Measurements from ENCODE around the gene GLCE. TPM values are rescaled to one million over a fixed set of nuclear protein-coding genes. Genes with fewer than 3 reads are reported as not detected.

GLCE gene
- total RNA-seq, 2 experiments from 2014 or later: 3.1 to 3.2 TPM

- POLR2A ChIA-PET: no interaction called here
- no peak overlapping the region for H3K27ac Mint-ChIP-seq
Measured at GRCh38 chr15:69141286-69141701, 19.1 kb upstream of the GLCE start.

GRCh38 chr15:69141833-69142232 is 18.6 kb upstream of the GLCE start:
- Mint-ChIP-seq H3K4me1 (ENCODE audit: low read depth) (no peaks in the 10 kb centered on the region), H3K36me3 (ENCODE audit: low read depth) (no peaks in the 10 kb centered on the region), H3K27ac (no peak overlapping the region), H3K4me3 (no peak overlapping the region), H3K27me3 (ENCODE audit: low read depth) (peaks cover 38% of the 10 kb centered on the region), H3K9me3 (ENCODE audit: insufficient read depth) (no peaks in the 10 kb centered on the region)
- DNase-seq (no peak), ATAC-seq (no peak)
- POLR2A ChIA-PET: no interaction called here
- CTCF ChIA-PET: no interaction called here

More at GRCh38 chr15:69141286-69141701, 19.1 kb upstream of the GLCE start:
- Mint-ChIP-seq H3K36me3 (ENCODE audit: low read depth) (no peaks in the 10 kb centered on the region), H3K4me1 (ENCODE audit: low read depth) (no peaks in the 10 kb centered on the region), H3K27me3 (ENCODE audit: low read depth) (peaks cover 38% of the 10 kb centered on the region), H3K9me3 (ENCODE audit: insufficient read depth) (no peaks in the 10 kb centered on the region), H3K4me3 (no peak overlapping the region)
- DNase-seq (no peak), ATAC-seq (no peak)
- CTCF ChIA-PET: no interaction called here

- no peak overlapping the region for H3K4me3 Mint-ChIP-seq
- DNase-seq: no peak
- H3K4me1 Mint-ChIP-seq (ENCODE audit: low read depth): no peaks in the 10 kb centered on the region
- ATAC-seq: no peak
- H3K36me3 Mint-ChIP-seq (ENCODE audit: low read depth): no peaks in the 10 kb centered on the region
- H3K27ac Mint-ChIP-seq: no peak overlapping the region
- ChIA-PET CTCF (no interaction called here), POLR2A (no interaction called here)
- H3K27me3 Mint-ChIP-seq (ENCODE audit: low read depth): peaks cover 46% of the 10 kb centered on the region
- H3K9me3 Mint-ChIP-seq (ENCODE audit: insufficient read depth): no peaks in the 10 kb centered on the region
Measured at GRCh38 chr15:69143756-69144436, 16.5 kb upstream of the GLCE start.

- ChIA-PET CTCF (no interaction called here), POLR2A (no interaction called here)
- Mint-ChIP-seq H3K36me3 (ENCODE audit: low read depth) (no peaks in the 10 kb centered on the region), H3K4me1 (ENCODE audit: low read depth) (no peaks in the 10 kb centered on the region), H3K27me3 (ENCODE audit: low read depth) (peaks cover 45% of the 10 kb centered on the region), H3K4me3 (no peak overlapping the region), H3K9me3 (ENCODE audit: insufficient read depth) (no peaks in the 10 kb centered on the region), H3K27ac (no peak overlapping the region)
- ATAC-seq: no peak
- DNase-seq: no peak
Measured at GRCh38 chr15:69144530-69144929, 15.9 kb upstream of the GLCE start.

- ChIA-PET POLR2A (no interaction called here), CTCF (no interaction called here)
- H3K4me1 Mint-ChIP-seq (ENCODE audit: low read depth): no peaks in the 10 kb centered on the region
- H3K36me3 Mint-ChIP-seq (ENCODE audit: low read depth): no peaks in the 10 kb centered on the region
- DNase-seq (no peak), ATAC-seq (no peak)
- peaks cover 50% of the 10 kb centered on the region for H3K27me3 Mint-ChIP-seq (ENCODE audit: low read depth)
- H3K4me3 Mint-ChIP-seq: no peak overlapping the region
- no peaks in the 10 kb centered on the region for H3K9me3 Mint-ChIP-seq (ENCODE audit: insufficient read depth)
- H3K27ac Mint-ChIP-seq: no peak overlapping the region
Measured at GRCh38 chr15:69145149-69145693, 15.2 kb upstream of the GLCE start.

GRCh38 chr15:69145694-69146492 is 14.5 kb upstream of the GLCE start:
- Mint-ChIP-seq H3K27me3 (ENCODE audit: low read depth) (peaks cover 54% of the 10 kb centered on the region), H3K36me3 (ENCODE audit: low read depth) (no peaks in the 10 kb centered on the region), H3K9me3 (ENCODE audit: insufficient read depth) (no peaks in the 10 kb centered on the region), H3K4me3 (no peak overlapping the region), H3K27ac (no peak overlapping the region), H3K4me1 (ENCODE audit: low read depth) (no peaks in the 10 kb centered on the region)
- ATAC-seq (no peak), DNase-seq (no peak)
- CTCF ChIA-PET: interaction anchor here (1.1 kb wide), 1 partner anchor 14 kb away, joined by 3 read pairs; the partner anchor contains the start of gene GLCE
- POLR2A ChIA-PET: no interaction called here

GRCh38 chr15:69146724-69147435 is 13.6 kb upstream of the GLCE start:
- H3K27me3 Mint-ChIP-seq (ENCODE audit: low read depth): peaks cover 57% of the 10 kb centered on the region
- H3K4me3 Mint-ChIP-seq: no peak overlapping the region
- H3K9me3 Mint-ChIP-seq (ENCODE audit: insufficient read depth): no peaks in the 10 kb centered on the region
- ATAC-seq (no peak), DNase-seq (no peak)
- H3K27ac Mint-ChIP-seq: no peak overlapping the region
- no peaks in the 10 kb centered on the region for H3K4me1 Mint-ChIP-seq (ENCODE audit: low read depth)
- no peaks in the 10 kb centered on the region for H3K36me3 Mint-ChIP-seq (ENCODE audit: low read depth)
- ChIA-PET CTCF (interaction anchor here (1.1 to 1.7 kb wide), 2 partner anchors 13 to 315 kb away, joined by 3 read pairs; partner anchors contain the start of gene GLCE), POLR2A (no interaction called here)

- ChIA-PET CTCF (no interaction called here), POLR2A (no interaction called here)
- ATAC-seq (no peak), DNase-seq (no peak)
- Mint-ChIP-seq H3K36me3 (ENCODE audit: low read depth) (no peaks in the 10 kb centered on the region), H3K4me1 (ENCODE audit: low read depth) (no peaks in the 10 kb centered on the region), H3K9me3 (ENCODE audit: insufficient read depth) (no peaks in the 10 kb centered on the region), H3K4me3 (no peak overlapping the region), H3K27ac (no peak overlapping the region), H3K27me3 (ENCODE audit: low read depth) (peaks cover 55% of the 10 kb centered on the region)
Measured at GRCh38 chr15:69148465-69148864, 12.0 kb upstream of the GLCE start.

- Mint-ChIP-seq H3K4me1 (ENCODE audit: low read depth) (no peaks in the 10 kb centered on the region), H3K36me3 (ENCODE audit: low read depth) (no peaks in the 10 kb centered on the region), H3K27ac (no peak overlapping the region), H3K4me3 (no peak overlapping the region), H3K27me3 (ENCODE audit: low read depth) (peaks cover 54% of the 10 kb centered on the region), H3K9me3 (ENCODE audit: insufficient read depth) (no peaks in the 10 kb centered on the region)
- ChIA-PET CTCF (no interaction called here), POLR2A (no interaction called here)
- ATAC-seq (no peak), DNase-seq (no peak)
Measured at GRCh38 chr15:69149163-69149562, 11.3 kb upstream of the GLCE start.

- DNase-seq: no peak
- H3K27me3 Mint-ChIP-seq (ENCODE audit: low read depth): peaks cover 58% of the 10 kb centered on the region
Measured at GRCh38 chr15:69149803-69150202, 10.6 kb upstream of the GLCE start.

GRCh38 chr15:69150336-69150735 is 10.1 kb upstream of the GLCE start:
- Mint-ChIP-seq H3K27me3 (ENCODE audit: low read depth) (peaks cover 59% of the 10 kb centered on the region), H3K9me3 (ENCODE audit: insufficient read depth) (no peaks in the 10 kb centered on the region), H3K36me3 (ENCODE audit: low read depth) (no peaks in the 10 kb centered on the region), H3K4me1 (ENCODE audit: low read depth) (no peaks in the 10 kb centered on the region), H3K4me3 (no peak overlapping the region), H3K27ac (no peak overlapping the region)
- ChIA-PET CTCF (interaction anchor here (0.6 kb wide), 1 partner anchor 105 kb away, joined by 3 read pairs; no protein-coding TSS in a partner anchor), POLR2A (no interaction called here)
- ATAC-seq (no peak), DNase-seq (no peak)

More at GRCh38 chr15:69149803-69150202, 10.6 kb upstream of the GLCE start:
- no peaks in the 10 kb centered on the region for H3K9me3 Mint-ChIP-seq (ENCODE audit: insufficient read depth)
- H3K27ac Mint-ChIP-seq: no peak overlapping the region
- H3K36me3 Mint-ChIP-seq (ENCODE audit: low read depth): no peaks in the 10 kb centered on the region
- ChIA-PET CTCF (no interaction called here), POLR2A (no interaction called here)
- no peaks in the 10 kb centered on the region for H3K4me1 Mint-ChIP-seq (ENCODE audit: low read depth)
- no peak overlapping the region for H3K4me3 Mint-ChIP-seq
- no peak for ATAC-seq

- ATAC-seq: no peak
- peaks cover 59% of the 10 kb centered on the region for H3K27me3 Mint-ChIP-seq (ENCODE audit: low read depth)
- ChIA-PET POLR2A (no interaction called here), CTCF (interaction anchor here (0.6 kb wide), 1 partner anchor 105 kb away, joined by 3 read pairs; no protein-coding TSS in a partner anchor)
- no peaks in the 10 kb centered on the region for H3K36me3 Mint-ChIP-seq (ENCODE audit: low read depth)
- no peaks in the 10 kb centered on the region for H3K9me3 Mint-ChIP-seq (ENCODE audit: insufficient read depth)
- H3K27ac Mint-ChIP-seq: no peak overlapping the region
- H3K4me1 Mint-ChIP-seq (ENCODE audit: low read depth): no peaks in the 10 kb centered on the region
- no peak for DNase-seq
- H3K4me3 Mint-ChIP-seq: no peak overlapping the region
Measured at GRCh38 chr15:69150841-69151240, 9.6 kb upstream of the GLCE start.
